GM21526 (cell line): ENCODE data around the gene HLA-DOA.
A peak's percentile ranks its signal among the peaks of the same experiment; 100 is the strongest.

Experiments used
- ATAC-seq: cut with Tn5 transposase; IDR thresholded peaks from one replicate; pipeline ENCODE4 v1.9.1; 2021; ENCODE audit warnings: moderate library complexity; ENCODE audit not compliant: unreplicated experiment, low FRiP score

Gene HLA-DOA

GRCh38 chr6:33008944-33009861, at the start of gene HLA-DOA:
HLA-DOA (minus strand) TSS chr6:33009591.
- peak; percentile 67 for ATAC-seq

- no peak for ATAC-seq
Measured at GRCh38 chr6:33057222-33058150, 48.1 kb upstream of the HLA-DOA start.

GRCh38 chr6:33053230-33053629, 43.8 kb upstream of the HLA-DOA start:
- no peak for ATAC-seq

GRCh38 chr6:33052627-33053026, 43.2 kb upstream of the HLA-DOA start:
- no peak for ATAC-seq

- no peak for ATAC-seq
Measured at GRCh38 chr6:33050014-33050810, 40.8 kb upstream of the HLA-DOA start.

GRCh38 chr6:33049323-33050013, 40.1 kb upstream of the HLA-DOA start:
- ATAC-seq: no peak

- ATAC-seq: no peak
Measured at GRCh38 chr6:33040157-33040556, 30.8 kb upstream of the HLA-DOA start.

- no peak for ATAC-seq
Measured at GRCh38 chr6:33036535-33036934, 27.1 kb upstream of the HLA-DOA start.

GRCh38 chr6:33034554-33034953, 25.2 kb upstream of the HLA-DOA start:
- ATAC-seq: no peak

- no peak for ATAC-seq
Measured at GRCh38 chr6:33030245-33030644, 20.9 kb upstream of the HLA-DOA start.

- peak; percentile 64 for ATAC-seq
Measured at GRCh38 chr6:33029328-33030184, 20.2 kb upstream of the HLA-DOA start.

GRCh38 chr6:33028220-33028849, 18.9 kb upstream of the HLA-DOA start:
- ATAC-seq: no peak

GRCh38 chr6:33024521-33024920, 15.1 kb upstream of the HLA-DOA start:
- ATAC-seq: no peak

GRCh38 chr6:33023536-33023935, 14.1 kb upstream of the HLA-DOA start:
- no peak for ATAC-seq

GRCh38 chr6:33021917-33022316, 12.5 kb upstream of the HLA-DOA start:
- no peak for ATAC-seq

- ATAC-seq: no peak
Measured at GRCh38 chr6:33019372-33019771, 10.0 kb upstream of the HLA-DOA start.

- ATAC-seq: no peak
Measured at GRCh38 chr6:33018904-33019303, 9.5 kb upstream of the HLA-DOA start.

- no peak for ATAC-seq
Measured at GRCh38 chr6:33018418-33018817, 9.0 kb upstream of the HLA-DOA start.
